Tongue (tissue), 3 donors: ENCODE results near the gene ATP5F1B. TPM values are rescaled to one million over a fixed set of nuclear protein-coding genes. Genes with fewer than 3 reads are reported as not detected.

Experiments
- DNase-seq: peaks from one replicate; pipeline ENCODE4 v3.0.0-alpha.2; 2015
- small RNA-seq: library from RNA; depleted of rRNA; stranded (forward); fragments of <200 nt; gene quantifications from one replicate; pipeline ENCODE3, GENCODE V24; 2014; ENCODE audit warnings: low replicate concordance
- total RNA-seq: library from RNA; depleted of rRNA; stranded (reverse); fragments of >200 nt; gene quantifications from one replicate; pipeline ENCODE4 v1.2.3, GENCODE V29; 2014

The ATP5F1B gene
- total RNA-seq, 1 donor from 2014 or later = 686 TPM

GRCh38 chr12:56616925-56617324 is 28.9 kb downstream of the ATP5F1B start:
- no peak for DNase-seq

- no peak for DNase-seq
These were observed 29.5 kb downstream of the ATP5F1B start for GRCh38 chr12:56616244-56616643.

GRCh38 chr12:56614627-56615026 is 31.2 kb downstream of the ATP5F1B start:
- no peak for DNase-seq

GRCh38 chr12:56604355-56604754 is 41.4 kb downstream of the ATP5F1B start:
- no peak for DNase-seq

DNA sequence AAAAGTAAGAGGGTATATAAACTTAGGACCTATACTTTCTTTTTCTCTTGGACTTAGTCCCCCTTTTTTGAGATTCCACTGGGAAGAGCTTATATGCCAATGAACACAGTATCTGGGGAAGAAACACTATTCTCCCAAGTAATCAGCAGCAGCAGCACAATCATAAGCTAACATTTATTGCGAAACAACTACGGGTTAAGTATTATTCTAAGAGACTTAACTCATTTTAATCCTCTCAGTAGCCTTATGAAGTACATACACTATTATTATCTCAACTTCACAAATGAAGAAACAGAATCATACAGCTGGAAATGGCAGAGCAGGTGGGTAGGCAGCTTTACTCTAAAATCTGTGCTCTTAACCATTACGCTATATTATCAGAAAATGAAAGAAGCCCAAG is 43.5 kb downstream of the ATP5F1B start:
- no peak for DNase-seq

DNA sequence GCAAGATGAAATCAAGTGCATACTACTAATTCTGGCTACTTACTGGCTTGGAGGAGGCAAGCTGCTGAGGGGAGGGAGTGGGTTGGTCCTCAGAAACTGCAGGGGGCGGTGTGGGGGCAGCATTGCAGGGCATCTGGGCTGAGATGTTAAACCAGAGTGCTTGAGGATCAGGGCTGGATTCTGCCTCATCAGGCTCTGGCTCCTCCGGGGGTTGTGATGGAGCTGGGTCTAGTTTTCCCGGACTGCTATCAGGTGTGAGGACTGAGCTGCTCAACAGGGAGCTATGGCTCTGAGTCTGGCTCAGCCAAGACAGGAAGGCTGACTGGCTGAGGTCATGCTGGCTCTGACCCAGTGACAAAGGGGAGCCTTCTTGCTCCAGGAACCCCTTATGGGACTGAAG is 44.3 kb downstream of the ATP5F1B start:
- no peak for DNase-seq

- DNase-seq = no peak
These were observed 45.0 kb downstream of the ATP5F1B start for GRCh38 chr12:56600753-56601152.

- no peak for DNase-seq
These were observed 46.0 kb downstream of the ATP5F1B start for GRCh38 chr12:56599797-56600196.

GRCh38 chr12:56599041-56599440 is 46.7 kb downstream of the ATP5F1B start:
- no peak for DNase-seq

GRCh38 chr12:56596815-56597214 is 49.0 kb downstream of the ATP5F1B start:
- DNase-seq = no peak

GRCh38 chr12:56593909-56594621 is 51.7 kb downstream of the ATP5F1B start:
- peak; percentile 72 for DNase-seq

GRCh38 chr12:56591961-56592360 is 53.8 kb downstream of the ATP5F1B start:
- DNase-seq = no peak

- no peak for DNase-seq
These were observed 54.7 kb downstream of the ATP5F1B start for GRCh38 chr12:56591126-56591525.

DNA sequence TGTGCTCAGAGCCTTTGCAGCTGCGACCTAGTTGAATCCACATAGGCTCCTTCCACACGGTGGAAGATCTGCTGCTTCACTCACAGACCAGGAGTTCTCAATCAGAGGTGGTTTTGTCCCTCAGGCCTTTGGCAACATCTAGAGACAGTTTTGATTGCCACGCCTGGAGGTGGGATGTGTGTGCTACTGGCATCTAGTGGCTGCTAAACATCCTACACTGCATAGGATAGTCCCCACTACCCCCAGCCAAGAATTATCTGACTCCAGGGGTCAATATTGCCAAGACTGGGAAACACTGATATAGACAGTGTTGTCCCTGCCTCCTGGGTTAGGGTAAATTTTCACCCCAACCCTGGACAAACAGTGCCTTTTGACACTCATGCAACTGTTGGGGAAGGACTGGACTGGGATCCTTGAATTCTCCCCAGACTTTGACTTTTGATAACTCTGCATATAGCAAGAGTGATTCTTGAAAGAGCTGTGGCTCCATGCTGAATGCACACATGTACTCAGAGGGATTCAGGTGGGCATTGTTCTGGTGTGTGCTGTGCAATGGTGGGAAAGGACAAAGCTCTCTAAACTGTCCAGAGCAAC is 55.5 kb downstream of the ATP5F1B start:
- no peak for DNase-seq

DNA sequence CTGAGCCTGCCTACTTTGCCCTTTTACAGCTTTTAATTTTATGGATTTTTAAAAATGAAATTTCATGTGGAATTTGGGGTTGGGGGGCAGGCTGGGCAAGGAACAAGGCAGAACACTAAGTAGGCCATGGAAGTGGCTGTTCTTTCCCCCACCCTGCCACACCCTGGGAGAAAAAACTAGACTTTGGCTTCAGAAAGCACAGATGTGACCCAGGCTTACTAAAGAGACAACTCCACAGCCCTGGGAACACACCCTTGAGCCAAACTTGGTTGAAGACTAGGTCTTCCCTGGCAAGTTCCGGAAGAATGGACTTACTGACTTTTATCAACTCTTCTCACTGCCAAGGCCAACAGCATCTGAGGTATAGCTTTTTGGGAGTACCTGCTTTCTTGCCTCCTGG is 56.0 kb downstream of the ATP5F1B start:
- DNase-seq = no peak

Small RNAs within 50 kb of the gene (small RNA-seq; reads per million reads assigned to genes)
- gene RN7SL809P (not detected), gene RNU6-343P (not detected), gene SNORD59A (2,411 reads per million, percentile 99 among the genes with 10 or more reads in this experiment)

Other genes starting within 250 kb of the ATP5F1B start
- 10.5 TPM for gene TIMELESS, start 196.6 kb downstream of the ATP5F1B start, total RNA-seq
- gene MIP, start 191.3 kb downstream of the ATP5F1B start, total RNA-seq = not detected
- 2.1 TPM for gene SPRYD4, start 177.4 kb downstream of the ATP5F1B start, total RNA-seq
- gene GLS2, start 157.8 kb downstream of the ATP5F1B start, total RNA-seq = 0.21 TPM
- gene RBMS2, start 124.2 kb downstream of the ATP5F1B start, total RNA-seq = 18.1 TPM
- 34.6 TPM for gene BAZ2A, start 15.7 kb downstream of the ATP5F1B start, total RNA-seq
- 92.4 TPM for gene PTGES3, start 42.3 kb upstream of the ATP5F1B start, total RNA-seq
- gene NACA, start 79.3 kb upstream of the ATP5F1B start, total RNA-seq = 759 TPM
- gene PRIM1, start 106.3 kb upstream of the ATP5F1B start, total RNA-seq = 17.7 TPM
- not detected for gene HSD17B6, start 117.3 kb upstream of the ATP5F1B start, total RNA-seq